ENCODE measurements around the gene ZIK1.

DNA sequence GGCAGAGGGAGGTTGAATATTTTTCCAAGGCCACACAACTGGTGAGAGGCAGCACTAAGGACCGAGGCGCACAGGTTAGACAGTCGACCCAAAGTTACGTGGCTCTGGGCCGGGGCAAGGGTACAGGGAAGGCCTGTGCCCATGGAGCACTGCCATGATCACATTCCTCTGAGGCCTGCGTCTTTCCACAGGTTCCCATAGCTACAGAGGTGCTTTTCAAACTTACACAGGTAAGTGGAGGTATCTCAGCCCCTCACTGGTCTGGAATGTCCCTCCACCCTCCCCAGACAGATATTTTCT, 49.8 kb downstream of the ZIK1 start:
- no peak for TF ChIP-seq POLR2A (IDR thresholded peaks at IDR 0.05)
- TF ChIP-seq CTCF (IDR thresholded peaks at IDR 0.05): no peak
- TF ChIP-seq EP300 (IDR thresholded peaks at IDR 0.05): no peak

All from suprapubic skin (tissue), 3 donors.